Measurements from ENCODE around the gene SPTLC3. TPM values are rescaled to one million over a fixed set of nuclear protein-coding genes. Genes with fewer than 3 reads are reported as not detected.

Gene SPTLC3
- total and polyA plus RNA-seq, 2 of the 13 experiments (the other 11 are each of a cell fraction or from before 2014, with no cell fraction given): 20.5 to 95.6 TPM

DNA sequence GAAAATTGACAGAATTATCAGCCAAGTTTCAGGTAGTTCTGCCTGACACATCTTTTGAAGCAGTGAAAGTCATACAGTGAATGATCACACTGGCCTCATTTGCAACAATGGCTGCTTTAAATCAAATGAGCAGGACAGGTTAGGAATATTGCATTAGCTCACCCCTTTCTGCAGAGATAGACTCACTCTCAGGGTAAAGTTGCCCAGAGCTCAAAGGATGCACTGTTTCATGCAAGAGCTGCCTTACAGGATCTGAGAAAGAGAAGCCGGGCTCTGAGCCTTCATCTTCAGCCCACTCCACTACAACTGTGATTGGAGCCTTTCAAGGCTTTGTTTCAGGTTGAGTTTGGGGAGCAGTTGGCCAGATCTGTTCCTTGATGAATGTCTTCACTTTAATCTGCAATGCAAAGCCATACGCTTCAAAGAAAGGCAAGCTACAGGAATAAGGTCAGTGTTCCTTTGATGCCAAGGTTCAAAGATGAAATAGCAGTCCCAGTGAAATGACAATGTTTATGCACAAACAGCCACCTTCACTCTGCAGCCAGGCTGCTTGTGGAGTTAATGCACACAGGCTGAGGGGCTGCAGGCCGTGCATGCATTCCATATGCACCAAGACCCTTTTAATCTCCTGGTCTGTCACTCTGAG, 121.4 kb downstream of the SPTLC3 start:
- Histone ChIP-seq H3K9me3 (ENCODE audit: low read length) (peaks cover 10% of the 10 kb centered on the region), H3K36me3 (replicated peaks in 1 of 2; ENCODE audit: control insufficient read depth in 1 of 2, insufficient read depth in 2 of 2, low read length in 2 of 2) (peaks cover 50 to 77% of the 10 kb centered on the region in 2 experiments), H3K27ac (ENCODE audit: extremely low read length, insufficient read depth, low read length) (peak overlapping the region; percentile 42), H4K20me1 (ENCODE audit: insufficient read depth, low read length) (no peaks in the 10 kb centered on the region), H3K9ac (ENCODE audit: insufficient read depth, low read depth, low read length) (no peak overlapping the region), H3K27me3 (ENCODE audit: control insufficient read depth in 1 of 2, insufficient read depth in 2 of 2, low read length in 2 of 2) (no peaks in the 10 kb centered on the region), H2AFZ (ENCODE audit: low read length) (no peak overlapping the region), H3K4me1 (ENCODE audit: insufficient read depth, low read length) (peaks cover 22% of the 10 kb centered on the region), H3K79me2 (ENCODE audit: insufficient read depth, low read length) (no peaks in the 10 kb centered on the region), H3K4me3 (replicated peaks in 1 of 3; ENCODE audit: insufficient read depth in 1 of 3, low read depth in 2 of 3, low read length in 3 of 3) (no peak overlapping the region), H3K4me2 (ENCODE audit: low read depth, low read length) (0 out of 2 replicates have a peak overlapping the region, but pooled peaks have one; percentile 5)
- in situ Hi-C loops (cut with HindIII; ENCODE audit: extremely low pct_ligation_motif_present, low pct_unique_long_range_greater_than_20kb): no loop called here
- 78% methylated on average over 3 of the region's 3 CpGs for WGBS (ENCODE audit: low lambda C conversion rate)
- intact Hi-C loops (cut with micrococcal nuclease; ENCODE audit: unreplicated experiment): no loop called here
- peak; percentile 64 for FAIRE-seq
- peak; percentile 84 for ATAC-seq
- BruUV-seq (replicated peaks): no TSS peak
- ChIA-PET CTCF (ENCODE audit: low intra/inter-chr PET ratio, low total read pairs) (no interaction called here), POLR2A (interaction anchor here (2.0 kb wide), 1 partner anchor 8 kb away, joined by 7 read pairs; no protein-coding TSS in a partner anchor)
- DNase-seq (ENCODE audit: low spot score): peak; percentile 67
- TF ChIP-seq SPEN (CRISPR knock-in tag; IDR thresholded peaks at IDR 0.05; ENCODE audit: low read depth) (no peak), ZBTB7A (CRISPR knock-in tag; IDR thresholded peaks at IDR 0.05) (peak; percentile 55; the same call in 1 of the 2 replicates), ZNF547 (CRISPR knock-in tag; IDR thresholded peaks at IDR 0.05) (no peak), NR2F2 (IDR thresholded peaks at IDR 0.05; ENCODE audit: borderline replicate concordance, low read depth) (0 out of 2 replicates have a peak, but pooled peaks have one; percentile 25), SALL1 (CRISPR knock-in tag; IDR thresholded peaks at IDR 0.05) (peak; percentile 68), PRPF4 (IDR thresholded peaks at IDR 0.05; ENCODE audit: low read depth, low read length, poor library complexity, severe bottlenecking) (no peak), CHD4 (IDR thresholded peaks at IDR 0.05; ENCODE audit: borderline replicate concordance, low read length) (no peak), ZNF713 (CRISPR knock-in tag; IDR thresholded peaks at IDR 0.05) (no peak), PPARG (CRISPR knock-in tag; conservative IDR thresholded peaks at IDR 0.05) (no peak), ISL2 (CRISPR knock-in tag; IDR thresholded peaks at IDR 0.05) (peak; percentile 29; the same call in 1 of the 2 replicates), SIX1 (CRISPR knock-in tag; IDR thresholded peaks at IDR 0.05; ENCODE audit: borderline replicate concordance) (no peak), CCDC6 (CRISPR knock-in tag; IDR thresholded peaks at IDR 0.05) (0 out of 2 replicates have a peak, but pooled peaks have one; percentile 34), ZNF543 (CRISPR knock-in tag; IDR thresholded peaks at IDR 0.05) (0 out of 2 replicates have a peak, but pooled peaks have one; percentile 43), CREM (IDR thresholded peaks at IDR 0.05) (peak; percentile 59; the same call in 1 of the 2 replicates), CREM (CRISPR knock-in tag; IDR thresholded peaks at IDR 0.05) (no peak), HMG20A (CRISPR knock-in tag; IDR thresholded peaks at IDR 0.05; ENCODE audit: borderline replicate concordance) (peak; percentile 56; the same call in 1 of the 2 replicates), HDAC2 (CRISPR knock-in tag; IDR thresholded peaks at IDR 0.05) (peak; percentile 19; the same call in 1 of the 2 replicates)
- TF ChIP-seq, protein P1, sequence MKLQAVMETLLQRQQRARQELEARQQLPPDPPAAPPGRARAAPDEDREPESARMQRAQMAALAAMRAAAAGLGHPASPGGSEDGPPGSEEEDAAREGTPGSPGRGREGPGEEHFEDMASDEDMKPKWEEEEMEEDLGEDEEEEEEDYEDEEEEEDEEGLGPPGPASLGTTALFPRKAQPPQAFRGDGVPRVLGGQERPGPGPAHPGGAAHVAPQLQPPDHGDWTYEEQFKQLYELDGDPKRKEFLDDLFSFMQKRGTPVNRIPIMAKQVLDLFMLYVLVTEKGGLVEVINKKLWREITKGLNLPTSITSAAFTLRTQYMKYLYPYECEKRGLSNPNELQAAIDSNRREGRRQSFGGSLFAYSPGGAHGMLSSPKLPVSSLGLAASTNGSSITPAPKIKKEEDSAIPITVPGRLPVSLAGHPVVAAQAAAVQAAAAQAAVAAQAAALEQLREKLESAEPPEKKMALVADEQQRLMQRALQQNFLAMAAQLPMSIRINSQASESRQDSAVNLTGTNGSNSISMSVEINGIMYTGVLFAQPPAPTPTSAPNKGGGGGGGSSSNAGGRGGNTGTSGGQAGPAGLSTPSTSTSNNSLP (IDR thresholded peaks at IDR 0.05; ENCODE audit: low read depth, low read length): 0 out of 2 replicates have a peak, but pooled peaks have one; percentile 47
- TF ChIP-seq, protein P2, sequence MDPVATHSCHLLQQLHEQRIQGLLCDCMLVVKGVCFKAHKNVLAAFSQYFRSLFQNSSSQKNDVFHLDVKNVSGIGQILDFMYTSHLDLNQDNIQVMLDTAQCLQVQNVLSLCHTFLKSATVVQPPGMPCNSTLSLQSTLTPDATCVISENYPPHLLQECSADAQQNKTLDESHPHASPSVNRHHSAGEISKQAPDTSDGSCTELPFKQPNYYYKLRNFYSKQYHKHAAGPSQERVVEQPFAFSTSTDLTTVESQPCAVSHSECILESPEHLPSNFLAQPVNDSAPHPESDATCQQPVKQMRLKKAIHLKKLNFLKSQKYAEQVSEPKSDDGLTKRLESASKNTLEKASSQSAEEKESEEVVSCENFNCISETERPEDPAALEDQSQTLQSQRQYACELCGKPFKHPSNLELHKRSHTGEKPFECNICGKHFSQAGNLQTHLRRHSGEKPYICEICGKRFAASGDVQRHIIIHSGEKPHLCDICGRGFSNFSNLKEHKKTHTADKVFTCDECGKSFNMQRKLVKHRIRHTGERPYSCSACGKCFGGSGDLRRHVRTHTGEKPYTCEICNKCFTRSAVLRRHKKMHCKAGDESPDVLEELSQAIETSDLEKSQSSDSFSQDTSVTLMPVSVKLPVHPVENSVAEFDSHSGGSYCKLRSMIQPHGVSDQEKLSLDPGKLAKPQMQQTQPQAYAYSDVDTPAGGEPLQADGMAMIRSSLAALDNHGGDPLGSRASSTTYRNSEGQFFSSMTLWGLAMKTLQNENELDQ (CRISPR knock-in tag; IDR thresholded peaks at IDR 0.05; ENCODE audit: borderline replicate concordance): no peak
- TF ChIP-seq, protein P3, sequence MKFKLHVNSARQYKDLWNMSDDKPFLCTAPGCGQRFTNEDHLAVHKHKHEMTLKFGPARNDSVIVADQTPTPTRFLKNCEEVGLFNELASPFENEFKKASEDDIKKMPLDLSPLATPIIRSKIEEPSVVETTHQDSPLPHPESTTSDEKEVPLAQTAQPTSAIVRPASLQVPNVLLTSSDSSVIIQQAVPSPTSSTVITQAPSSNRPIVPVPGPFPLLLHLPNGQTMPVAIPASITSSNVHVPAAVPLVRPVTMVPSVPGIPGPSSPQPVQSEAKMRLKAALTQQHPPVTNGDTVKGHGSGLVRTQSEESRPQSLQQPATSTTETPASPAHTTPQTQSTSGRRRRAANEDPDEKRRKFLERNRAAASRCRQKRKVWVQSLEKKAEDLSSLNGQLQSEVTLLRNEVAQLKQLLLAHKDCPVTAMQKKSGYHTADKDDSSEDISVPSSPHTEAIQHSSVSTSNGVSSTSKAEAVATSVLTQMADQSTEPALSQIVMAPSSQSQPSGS (CRISPR knock-in tag; IDR thresholded peaks at IDR 0.05): no peak
